Activated CD4-positive, alpha-beta T cell treated with anti-CD3 and anti-CD28 coated beads for 48 hours (primary cell): Measurements from ENCODE around the gene PIGV.
A peak's percentile ranks its signal among the peaks of the same experiment; 100 is the strongest.

Experiments
- DNase-seq: peaks from one replicate; pipeline ENCODE4 v3.0.0-alpha.2; 2020

The PIGV gene

GRCh38 chr1:26774462-26774861 lies 13.3 kb upstream of the PIGV start:
- no peak for DNase-seq

- DNase-seq: no peak
Measured at GRCh38 chr1:26775666-26776065, 12.1 kb upstream of the PIGV start.

- no peak for DNase-seq
Measured at GRCh38 chr1:26779098-26779668, 8.6 kb upstream of the PIGV start.

GRCh38 chr1:26780344-26780957 lies 7.3 kb upstream of the PIGV start:
- no peak for DNase-seq

- no peak for DNase-seq
Measured at GRCh38 chr1:26781206-26781825, 6.4 kb upstream of the PIGV start.

GRCh38 chr1:26782521-26783212 lies 5.1 kb upstream of the PIGV start:
- no peak for DNase-seq

GRCh38 chr1:26783646-26784022 lies 4.1 kb upstream of the PIGV start:
- no peak for DNase-seq

- DNase-seq: no peak
Measured at GRCh38 chr1:26784023-26784871, 3.5 kb upstream of the PIGV start.

- no peak for DNase-seq
Measured at GRCh38 chr1:26784886-26785285, 2.9 kb upstream of the PIGV start.

- no peak for DNase-seq
Measured at GRCh38 chr1:26785611-26786436, 1.9 kb upstream of the PIGV start.

GRCh38 chr1:26786437-26787380 lies 1.0 kb upstream of the PIGV start:
- DNase-seq: peak; percentile 54

GRCh38 chr1:26787381-26787705 lies 407 bp upstream of the PIGV start:
- peak; percentile 75 for DNase-seq

- DNase-seq: peak; percentile 42
Measured at GRCh38 chr1:26788515-26788785, 700 bp downstream of the PIGV start.

GRCh38 chr1:26788836-26789611 lies 1.3 kb downstream of the PIGV start:
- DNase-seq: peak; percentile 93

GRCh38 chr1:26789612-26789865 lies 1.8 kb downstream of the PIGV start:
- no peak for DNase-seq

GRCh38 chr1:26789931-26790330 lies 2.2 kb downstream of the PIGV start:
- no peak for DNase-seq

GRCh38 chr1:26790551-26790953 lies 2.8 kb downstream of the PIGV start:
- DNase-seq: peak; percentile 37

GRCh38 chr1:26791148-26791547 lies 3.4 kb downstream of the PIGV start:
- DNase-seq: no peak

- DNase-seq: no peak
Measured at GRCh38 chr1:26791626-26792025, 3.9 kb downstream of the PIGV start.

- DNase-seq: no peak
Measured at GRCh38 chr1:26792924-26793323, 5.2 kb downstream of the PIGV start.

- DNase-seq: no peak
Measured at GRCh38 chr1:26794391-26794790, 6.6 kb downstream of the PIGV start.
